ENCODE data around the gene TKFC.
"Not testable (repeated sequence)": the region's sequence is repeated elsewhere in the genome, so short reads cannot be mapped to it uniquely, and the experiment has no call there.

The TKFC gene

GRCh38 chr11:61369372-61370348 lies 36.6 kb downstream of the TKFC start:
- DNase-seq (ENCODE audit: low read depth): peak; percentile 60

DNA sequence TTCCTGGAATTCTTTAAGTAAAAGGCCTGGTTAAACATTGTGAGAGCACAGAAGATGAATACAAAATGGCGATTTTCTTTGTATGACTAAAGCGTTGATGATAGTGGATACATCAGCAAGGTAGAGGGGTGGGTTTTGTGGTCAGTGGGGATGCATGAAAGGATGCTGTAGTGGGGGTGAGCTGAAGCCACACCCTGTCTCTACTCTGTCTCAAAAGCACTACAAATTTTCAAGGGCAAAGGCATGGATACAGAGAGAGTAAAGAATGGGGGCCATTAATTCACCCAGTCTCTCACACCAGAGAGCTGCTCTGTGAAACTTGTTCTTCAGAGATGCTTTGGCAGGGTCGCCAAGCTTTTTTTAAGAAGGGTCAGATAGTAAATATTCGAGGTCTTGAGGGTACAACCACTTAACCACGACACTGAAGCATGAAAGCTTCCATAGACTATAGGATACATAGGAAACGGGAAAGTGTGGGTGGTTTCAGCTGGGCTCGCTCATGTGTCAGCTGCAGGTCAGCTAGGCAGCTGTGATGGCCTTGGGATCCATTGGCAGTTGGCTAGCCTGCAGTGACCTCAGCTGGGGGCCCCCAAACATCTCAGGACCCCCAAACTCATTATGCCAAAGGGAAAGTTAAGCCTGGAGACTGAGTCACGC lies 37.4 kb downstream of the TKFC start:
- no peak for DNase-seq (ENCODE audit: low read depth)

DNA sequence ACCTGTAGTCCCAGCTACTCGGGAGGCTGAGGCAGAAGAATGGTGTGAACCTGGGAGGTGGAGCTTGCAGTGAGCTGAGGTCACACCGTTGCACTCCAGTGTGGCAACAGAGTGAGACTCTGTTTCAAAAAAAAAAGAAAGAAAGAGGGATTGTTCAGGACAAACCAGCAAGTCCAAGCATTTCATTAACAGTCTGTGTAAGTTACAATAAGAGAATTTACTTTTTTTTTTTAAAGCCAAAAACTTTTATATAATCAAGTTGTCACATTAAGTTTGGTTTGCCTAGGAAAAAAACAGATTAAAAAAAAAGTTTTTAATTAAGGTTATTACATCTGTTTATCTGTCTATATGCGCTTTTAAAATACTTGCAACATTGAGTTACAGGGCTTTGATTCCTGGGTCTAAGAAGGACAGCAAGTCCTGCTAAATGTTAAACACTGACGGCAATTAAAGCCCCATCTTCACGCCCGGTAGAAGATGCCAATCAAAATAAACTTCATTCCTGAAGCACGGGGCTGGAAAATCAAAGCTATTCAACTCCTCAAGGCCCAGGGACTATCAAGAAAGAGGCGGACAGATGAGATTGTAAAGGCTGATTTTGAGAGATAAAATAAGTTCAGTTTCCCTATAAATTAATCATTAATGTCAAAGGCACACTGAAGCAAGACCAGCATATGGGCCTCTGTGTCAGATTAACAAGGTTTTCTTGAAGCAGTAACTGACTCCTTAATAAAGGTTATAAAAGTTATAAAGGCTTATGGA lies 39.8 kb downstream of the TKFC start:
- DNase-seq (ENCODE audit: low read depth): no peak

DNA sequence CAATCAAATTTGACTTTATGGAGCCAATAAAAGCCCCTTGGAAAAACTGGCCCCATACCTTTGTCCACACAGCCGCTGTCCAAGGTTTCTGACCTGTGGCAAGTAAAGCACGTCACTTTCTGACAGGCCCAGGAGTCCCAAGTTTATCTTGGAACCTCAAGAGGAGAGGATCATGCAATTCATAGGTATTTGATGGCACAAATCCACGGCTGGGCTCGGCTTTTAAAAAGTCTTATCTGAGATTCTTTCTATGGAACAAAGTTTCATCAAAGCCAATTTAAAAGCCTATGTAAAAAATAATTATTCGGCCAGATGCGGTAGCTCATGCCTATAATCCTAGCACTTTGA lies 42.7 kb downstream of the TKFC start:
- no peak for DNase-seq (ENCODE audit: low read depth)

GRCh38 chr11:61377461-61378160 lies 44.6 kb downstream of the TKFC start:
- DNase-seq (ENCODE audit: low read depth): no peak

- DNase-seq (ENCODE audit: low read depth): peak; percentile 96
Observed at GRCh38 chr11:61378713-61379313, 45.8 kb downstream of the TKFC start.

DNA sequence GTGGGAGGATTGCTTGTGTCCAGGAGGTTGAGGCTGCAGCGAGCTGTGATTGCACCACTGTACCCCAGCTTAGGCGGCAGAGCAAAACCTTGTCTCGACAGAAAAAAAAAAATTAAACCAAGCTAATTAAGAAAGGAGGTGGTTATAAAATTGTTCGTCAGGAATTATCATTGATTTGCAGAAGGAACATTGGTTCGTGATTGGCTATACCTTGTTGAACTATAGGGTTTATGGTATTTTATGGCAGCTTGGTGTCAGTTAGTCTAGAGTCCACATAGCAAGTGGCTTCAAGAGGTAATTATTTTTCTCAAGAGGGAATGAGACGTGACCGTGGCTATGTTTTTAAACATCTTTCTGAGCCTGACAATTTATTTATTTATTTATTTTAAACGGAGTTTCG lies 47.9 kb downstream of the TKFC start:
- no peak for DNase-seq (ENCODE audit: low read depth)

DNA sequence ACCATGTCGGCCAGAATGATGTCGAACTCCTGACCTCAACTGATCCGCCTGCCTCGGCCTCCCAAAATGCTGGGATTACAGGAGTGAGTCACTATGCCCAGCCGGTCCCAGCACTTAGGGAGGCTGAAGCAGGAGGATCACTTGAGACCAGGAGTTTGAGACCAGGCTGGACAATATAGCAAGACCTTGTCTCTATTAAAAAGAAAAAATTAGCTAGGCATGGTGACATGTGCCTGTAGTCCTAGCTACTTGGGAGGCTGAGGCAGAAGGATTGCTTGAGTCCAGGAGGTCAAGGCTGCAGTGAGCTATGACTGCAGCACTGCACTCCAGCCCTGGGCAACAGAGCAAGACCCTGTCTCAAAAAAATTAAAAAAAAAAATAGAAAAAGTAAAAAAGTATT lies 50.8 kb downstream of the TKFC start:
- not testable (repeated sequence) for DNase-seq (ENCODE audit: low read depth)

GRCh38 chr11:61384271-61385242 lies 51.5 kb downstream of the TKFC start:
- no peak for DNase-seq (ENCODE audit: low read depth)

- no peak for DNase-seq (ENCODE audit: low read depth)
Observed at GRCh38 chr11:61390161-61390560, 57.1 kb downstream of the TKFC start.

DNA sequence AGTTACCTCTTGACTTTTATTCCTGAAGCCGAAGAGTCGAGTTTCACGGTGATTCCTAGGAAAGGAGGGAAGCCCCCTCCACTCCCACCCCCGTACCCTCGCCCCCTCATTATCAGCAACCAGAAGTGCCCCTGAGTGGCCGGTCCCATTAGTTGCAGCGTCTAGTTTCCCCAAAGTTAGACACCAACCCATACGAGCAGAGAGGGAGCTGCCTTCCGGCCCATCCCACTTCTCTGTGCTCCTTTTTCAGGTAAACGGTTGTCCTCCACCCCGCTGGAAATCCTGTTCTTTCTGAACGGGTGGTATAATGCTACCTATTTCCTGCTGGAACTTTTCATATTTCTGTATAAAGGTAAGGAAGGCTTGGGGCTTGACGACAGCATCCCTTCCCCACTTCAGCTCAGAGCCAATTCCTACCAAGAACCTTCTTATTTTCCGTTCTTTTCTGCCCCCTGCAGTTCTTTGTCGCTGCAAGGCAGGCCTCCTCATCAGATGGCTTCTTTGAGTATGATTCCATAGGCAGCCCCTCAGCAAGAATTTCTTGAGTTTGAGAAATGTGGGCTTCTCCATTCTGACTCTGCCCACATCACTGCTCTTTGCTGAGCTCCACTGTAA lies 60.1 kb downstream of the TKFC start:
- no peak for DNase-seq (ENCODE audit: low read depth)
